HCT116 (cell line): Measurements from ENCODE around the gene TRIM43.

ENCODE experiments used
- CTCF ChIP-seq, 3 experiments: fragments of 200-600 bp in 1 of 3; sonication (generic) in 1 of 3; IDR thresholded peaks in 2 of 3; conservative IDR thresholded peaks in 1 of 3; 2 replicates each; pipeline ENCODE4 v1.5.1; 2012 to 2017; ENCODE audit warnings: low read depth in 2 of 3, low read length in 2 of 3, antibody characterized with exemption in 1 of 3, borderline replicate concordance in 1 of 3, control low read depth in 1 of 3, mild to moderate bottlenecking in 1 of 3, mixed read lengths in 1 of 3, mixed run types in 1 of 3, moderate library complexity in 1 of 3; ENCODE audit not compliant: insufficient read depth in 1 of 3
- POLR2A ChIP-seq: IDR thresholded peaks from 2 replicates; pipeline ENCODE4 v1.7.0; 2011; ENCODE audit warnings: borderline replicate concordance; ENCODE audit not compliant: insufficient read depth, insufficient read length; ENCODE audit errors: extremely low read depth
- REST ChIP-seq: IDR thresholded peaks from 2 replicates; pipeline ENCODE4 v1.6.1; 2012; ENCODE audit warnings: low read depth
- SIN3A ChIP-seq: IDR thresholded peaks from 2 replicates; pipeline ENCODE4 v1.6.1; 2012; ENCODE audit warnings: low read depth

- TF ChIP-seq CTCF (IDR thresholded peaks at IDR 0.05 in 2 of 3, conservative IDR thresholded peaks at IDR 0.05 in 1 of 3; ENCODE audit: borderline replicate concordance in 1 of 3, insufficient read depth in 1 of 3, low read depth in 2 of 3, low read length in 2 of 3) (no peak), SIN3A (no peak), REST (no peak), POLR2A (no peak)
Measured at GRCh38 chr2:95574506-95574905, 17.3 kb upstream of the TRIM43 start.
